Measurements from ENCODE around the gene ZFP36. TPM values are rescaled to one million over a fixed set of nuclear protein-coding genes. Genes with fewer than 3 reads are reported as not detected.
A peak's percentile ranks its signal among the peaks of the same experiment; 100 is the strongest.

Gene ZFP36
- polyA plus RNA-seq, 1 donor = 36.5 TPM

DNA sequence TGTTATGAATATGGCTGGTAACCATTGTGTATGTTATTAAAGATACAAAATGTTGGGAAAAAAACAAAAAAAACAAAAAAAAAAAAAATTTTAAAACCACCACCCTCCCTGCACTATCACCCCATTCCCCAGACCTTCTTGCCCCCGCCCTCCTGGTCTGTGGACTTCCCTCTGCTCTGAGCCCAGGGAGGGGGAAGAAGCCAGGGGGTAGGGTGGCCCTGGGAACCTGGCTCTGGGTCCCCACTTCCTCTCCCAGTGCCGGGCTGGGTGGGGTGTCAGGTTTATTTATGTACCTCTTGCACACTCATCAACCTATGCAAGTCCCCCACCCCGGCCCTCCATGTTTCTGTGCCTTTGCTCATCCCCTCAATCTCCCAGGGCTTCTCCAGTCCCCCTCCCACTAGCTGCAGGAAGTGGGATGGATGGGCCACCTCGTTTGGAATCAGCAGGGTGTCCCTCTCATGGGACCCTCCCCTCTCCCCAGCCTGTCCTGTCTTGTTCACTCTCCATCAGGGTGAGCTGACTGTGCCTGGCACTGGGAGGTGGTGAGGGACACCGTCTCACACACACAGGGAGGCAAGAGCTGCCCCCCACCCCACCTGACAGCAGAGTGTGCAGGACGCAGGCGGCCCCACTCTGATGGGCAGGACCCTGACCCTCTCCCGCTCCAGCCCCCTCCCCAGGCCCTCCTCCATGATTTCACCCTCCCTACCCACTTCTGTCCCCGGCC, 21.6 kb upstream of the ZFP36 start:
- DNase-seq (ENCODE audit: low read depth) = no peak

DNA sequence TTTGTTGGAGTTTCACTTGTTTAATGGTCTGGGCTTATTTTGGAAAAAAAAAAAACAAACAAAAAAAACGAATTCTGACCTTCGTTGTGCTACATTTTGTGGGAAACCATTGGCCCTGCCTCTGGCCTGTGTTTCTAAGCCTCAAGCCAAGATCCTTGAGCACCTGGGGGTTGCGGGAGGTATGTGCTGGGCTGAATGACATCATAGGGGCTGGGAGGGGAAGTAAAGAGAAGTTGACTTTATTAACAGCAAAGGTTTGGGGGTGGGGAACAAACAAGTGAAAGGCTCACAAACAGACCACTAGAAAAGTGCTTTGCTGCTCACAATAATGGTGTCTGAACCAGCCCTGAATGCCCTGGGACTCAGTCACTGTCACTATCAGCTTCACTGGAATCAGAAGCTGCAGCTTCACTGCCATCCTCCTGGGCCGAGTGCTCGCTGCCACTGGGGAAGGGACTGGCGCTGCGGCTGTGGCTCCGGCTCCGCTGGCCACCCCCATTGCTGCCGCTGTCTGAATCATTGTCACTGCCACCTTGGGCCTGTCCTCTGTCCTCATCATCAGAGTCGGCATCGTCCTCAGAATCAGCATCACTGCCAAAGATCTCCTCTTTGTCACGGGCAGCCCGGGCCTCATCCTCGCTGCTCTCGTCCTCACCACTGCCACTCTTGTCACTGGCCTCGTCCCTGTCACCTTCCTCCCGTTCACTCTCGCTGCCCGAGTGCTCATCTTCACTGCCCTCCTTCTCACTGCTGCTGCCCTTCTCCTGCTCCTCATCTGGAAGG, 20.8 kb upstream of the ZFP36 start:
- no peak for DNase-seq (ENCODE audit: low read depth)

DNA sequence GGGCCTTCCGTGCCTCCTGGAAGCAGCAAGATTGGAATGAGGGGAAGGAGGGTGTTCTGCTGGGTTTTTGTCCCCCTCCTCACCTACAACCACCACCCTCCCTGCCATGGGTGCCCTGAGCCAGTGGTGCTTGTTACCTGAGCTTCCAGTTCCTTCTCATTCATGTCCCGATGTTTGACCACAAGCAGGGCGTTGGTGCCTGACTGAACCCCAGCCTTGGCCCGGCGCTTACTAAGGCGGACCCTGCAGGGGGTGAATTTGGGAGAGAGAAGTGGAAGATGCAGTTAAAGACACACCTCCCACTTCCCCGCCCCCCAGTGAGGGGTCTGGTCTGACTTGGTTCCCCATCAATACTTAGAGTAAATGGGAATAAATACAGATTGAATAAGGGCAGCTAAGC, 20.1 kb upstream of the ZFP36 start:
- no peak for DNase-seq (ENCODE audit: low read depth)

DNA sequence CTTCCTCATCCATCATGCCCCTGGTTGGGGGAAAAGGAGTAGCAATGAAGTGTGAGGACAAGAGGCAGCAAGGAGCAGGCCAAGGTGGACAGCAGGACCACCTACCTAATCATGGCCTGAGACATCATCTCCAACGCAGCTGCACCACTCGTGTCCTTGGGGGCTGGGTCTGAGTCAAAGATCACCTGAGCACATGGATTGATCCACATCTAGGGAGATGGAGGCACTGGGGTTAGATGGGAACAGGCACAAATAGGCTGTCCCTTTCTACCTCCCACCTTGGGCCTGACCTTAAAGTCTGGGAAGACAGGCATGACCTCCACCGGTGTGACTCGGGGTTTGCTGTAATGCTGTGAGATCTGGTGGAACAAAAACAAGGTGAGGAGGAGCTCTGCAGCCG, 18.0 kb upstream of the ZFP36 start:
- no peak for DNase-seq (ENCODE audit: low read depth)

DNA sequence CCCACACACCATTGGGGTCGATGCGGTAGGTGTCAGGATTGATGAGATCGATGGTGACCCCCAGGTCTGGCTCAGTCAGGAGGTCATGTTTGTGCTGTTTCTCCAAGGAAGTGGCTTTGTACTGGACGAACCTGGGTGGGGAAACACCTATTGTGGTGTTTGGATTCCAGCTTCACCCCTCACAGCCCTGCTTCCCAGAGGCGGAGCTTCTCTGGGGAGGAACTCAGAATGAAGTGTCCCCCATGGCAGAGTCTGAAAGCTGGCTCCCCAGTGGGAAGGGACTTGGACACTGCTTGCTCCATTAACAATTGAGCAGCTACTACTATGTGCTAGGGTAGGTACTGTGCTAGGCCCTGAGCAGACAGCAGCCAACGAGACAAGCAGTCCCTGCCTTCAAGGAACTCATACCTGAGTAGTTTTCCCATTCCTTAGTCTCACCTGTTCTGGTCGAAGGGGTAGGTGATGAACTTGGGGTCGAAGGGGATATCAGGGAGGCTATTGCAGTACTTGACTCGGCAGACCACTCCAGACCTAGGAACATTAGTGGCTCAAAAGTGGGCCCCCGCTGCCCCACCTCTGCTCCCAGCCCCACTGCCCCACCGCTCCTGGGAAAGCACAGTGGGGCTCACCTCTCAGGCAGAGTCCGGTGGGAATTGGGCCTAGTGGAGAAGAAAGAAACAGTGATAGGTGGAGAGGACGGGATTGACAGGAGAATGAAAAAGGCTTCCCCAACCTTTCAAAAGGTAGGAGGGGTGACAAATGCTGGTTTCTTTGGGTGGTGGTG, 16.8 kb upstream of the ZFP36 start:
- DNase-seq (ENCODE audit: low read depth) = no peak

DNA sequence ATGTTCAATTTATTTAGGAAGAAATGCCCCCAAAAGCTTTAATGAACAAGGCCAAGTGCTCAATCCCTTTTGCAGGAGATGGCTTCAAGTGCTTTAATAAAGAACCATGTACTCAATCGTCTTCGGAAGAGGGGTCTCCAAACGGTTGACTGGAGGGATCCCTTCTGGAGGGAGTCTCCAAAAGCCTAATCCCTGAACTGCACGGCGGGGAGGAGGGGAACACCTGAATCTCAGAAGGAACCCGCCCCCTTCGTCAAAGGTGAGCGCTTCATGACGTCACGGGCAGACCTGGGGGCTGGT, 16.2 kb upstream of the ZFP36 start:
- DNase-seq (ENCODE audit: low read depth) = no peak

DNA sequence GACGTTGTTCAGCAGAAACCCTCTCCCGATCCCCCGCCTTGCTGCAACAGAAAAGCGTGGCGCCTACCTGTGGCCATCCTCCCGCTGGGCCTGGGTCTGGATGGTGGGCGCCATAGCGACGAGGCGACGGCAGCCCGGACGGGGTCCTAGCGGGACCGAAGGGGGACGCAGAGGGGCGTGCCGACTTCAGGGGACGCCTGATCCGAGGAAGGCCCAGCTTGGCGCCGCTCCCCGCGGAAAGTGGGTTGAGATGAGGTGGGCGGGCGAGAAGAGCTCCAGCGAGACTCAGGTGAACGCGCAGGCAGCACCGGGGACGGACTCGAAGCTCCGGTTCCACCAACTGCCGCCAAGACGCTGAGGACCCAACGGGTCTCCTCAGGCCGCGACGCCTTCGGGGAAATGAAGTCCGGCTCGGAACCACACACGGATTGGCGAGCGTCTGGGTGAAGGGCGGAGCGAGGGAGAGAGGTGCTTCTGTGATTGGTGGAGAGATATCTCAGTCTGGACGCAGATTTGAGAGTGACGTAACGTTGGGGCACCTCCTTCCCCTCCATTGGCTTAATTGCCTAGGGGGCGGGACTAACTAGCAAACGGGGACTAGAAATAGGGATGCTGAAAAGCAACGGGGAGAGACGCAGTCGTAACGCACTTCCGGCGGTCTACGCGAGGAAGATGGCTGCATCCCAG, 15.8 kb upstream of the ZFP36 start, which contains the start of the genes MED29 and PAF1:
Gene MED29 (plus strand): TSS at position 628 of the 687 bp plus-strand sequence. CDS start 45 bp downstream, at position 673.
Gene PAF1 (minus strand): TSS at position 356 of the 687 bp plus-strand sequence. CDS start 242 bp downstream, at position 114.
- DNase-seq (ENCODE audit: low read depth) = peak; percentile 100

DNA sequence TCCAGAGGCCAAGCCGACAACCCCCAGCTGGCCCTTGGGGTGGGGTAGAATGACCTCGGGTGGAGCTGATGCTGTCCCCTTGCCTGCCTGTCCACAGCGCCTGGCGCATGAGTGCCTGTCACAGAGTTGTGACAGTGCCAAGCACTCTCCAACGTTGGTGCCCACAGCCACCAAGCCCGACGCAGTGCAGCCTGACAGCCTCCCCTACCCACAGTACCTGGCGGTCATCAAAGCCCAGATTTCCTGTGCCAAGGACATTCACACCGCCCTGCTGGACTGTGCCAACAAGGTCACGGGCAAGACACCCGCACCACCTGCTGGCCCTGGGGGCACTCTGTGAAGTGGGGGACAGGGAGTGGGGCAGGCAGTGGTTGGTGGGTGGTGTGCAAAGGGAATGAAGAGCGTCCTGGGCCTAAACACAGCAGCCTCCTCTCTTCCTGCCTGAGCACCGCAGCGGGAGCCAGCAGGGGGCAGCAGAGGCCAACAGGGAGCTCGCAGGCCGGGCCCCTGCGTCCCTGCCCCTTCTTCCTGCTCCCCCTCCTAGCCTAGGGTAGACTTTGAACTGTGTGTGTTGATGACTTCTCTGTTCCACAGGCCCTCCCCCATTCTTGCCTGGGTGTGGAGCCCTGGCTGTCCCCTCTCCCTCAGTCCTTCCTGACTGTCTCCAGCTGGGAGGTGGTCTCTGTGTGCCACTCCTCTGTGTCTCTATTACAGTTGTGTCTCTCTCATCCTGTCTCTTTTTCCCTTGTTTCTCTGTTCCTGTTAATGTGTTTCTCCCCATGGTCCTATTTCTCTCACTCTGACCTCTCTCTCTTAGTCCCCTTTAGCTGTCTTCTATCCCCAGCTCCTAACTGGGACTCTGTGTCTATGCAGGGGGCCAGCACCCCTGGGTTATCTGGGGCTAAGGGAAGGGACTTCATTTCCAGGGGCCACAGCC, 9.0 kb upstream of the ZFP36 start:
- no peak for DNase-seq (ENCODE audit: low read depth)

DNA sequence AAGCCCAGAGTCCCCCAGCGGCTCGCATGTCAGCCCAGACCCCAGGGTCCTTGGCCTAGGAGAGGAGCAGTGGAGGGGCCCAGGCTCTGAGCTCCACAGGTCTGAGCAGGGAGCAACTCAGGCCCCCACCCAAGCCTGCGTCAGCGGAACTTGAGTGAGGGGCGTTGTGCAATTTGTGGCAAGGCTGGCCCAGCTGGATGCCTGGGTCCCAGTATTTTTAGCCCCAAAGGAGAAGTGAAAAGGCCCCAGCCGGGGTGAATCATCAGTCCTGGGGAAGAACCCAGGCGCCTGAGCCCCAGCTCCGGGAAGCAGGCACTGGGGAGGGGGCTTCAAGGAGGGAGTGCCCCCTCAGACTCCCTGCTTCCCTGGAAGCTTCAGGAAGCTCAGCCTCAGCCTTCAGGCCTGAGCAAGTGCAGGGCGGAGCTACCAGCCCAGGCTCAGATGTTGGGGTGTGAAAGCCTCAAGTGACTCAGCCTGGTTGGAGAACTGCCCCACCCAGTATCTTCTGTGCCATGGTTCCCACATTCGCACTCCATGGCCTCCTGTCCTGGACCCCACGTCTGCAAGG, 8.3 kb upstream of the ZFP36 start:
- no peak for DNase-seq (ENCODE audit: low read depth)

DNA sequence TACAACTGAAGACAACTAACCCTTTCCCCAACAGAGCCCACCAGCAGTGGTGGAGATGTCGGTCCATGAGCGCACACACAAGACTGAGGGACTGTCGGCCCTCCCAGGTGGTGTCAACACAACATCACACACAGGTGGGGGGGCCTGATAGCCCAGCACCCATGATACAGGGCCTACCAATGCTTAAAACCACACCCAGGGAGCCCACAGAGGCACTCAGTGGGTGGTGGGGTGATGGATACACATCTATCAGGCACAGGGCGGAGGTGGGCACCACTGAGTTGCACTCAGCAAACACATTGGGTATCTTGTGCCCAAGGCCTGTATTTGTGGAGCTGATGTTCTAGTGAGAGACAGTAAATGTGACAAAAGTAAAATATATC, 7.0 kb upstream of the ZFP36 start:
- DNase-seq (ENCODE audit: low read depth) = no peak

DNA sequence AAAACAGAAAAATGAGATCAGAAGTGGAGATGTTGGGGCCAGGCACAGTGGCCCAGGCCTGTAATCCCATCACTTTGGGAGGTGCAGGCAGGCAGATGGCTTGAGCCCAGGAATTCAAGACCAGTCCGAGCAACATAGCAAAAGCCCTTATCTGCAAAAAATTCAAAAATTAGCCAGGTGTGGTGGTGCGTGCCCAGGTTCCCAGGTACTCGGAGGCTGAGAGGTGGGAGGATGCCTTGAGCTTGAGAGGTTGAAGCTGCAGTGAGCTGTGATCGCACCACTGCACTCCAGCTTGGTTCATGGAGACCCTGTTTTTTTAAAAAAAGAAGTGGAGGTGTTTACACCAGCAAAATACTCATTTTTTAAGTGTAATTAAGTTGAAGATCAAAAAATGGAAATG, 6.6 kb upstream of the ZFP36 start:
- no peak for DNase-seq (ENCODE audit: low read depth)

DNA sequence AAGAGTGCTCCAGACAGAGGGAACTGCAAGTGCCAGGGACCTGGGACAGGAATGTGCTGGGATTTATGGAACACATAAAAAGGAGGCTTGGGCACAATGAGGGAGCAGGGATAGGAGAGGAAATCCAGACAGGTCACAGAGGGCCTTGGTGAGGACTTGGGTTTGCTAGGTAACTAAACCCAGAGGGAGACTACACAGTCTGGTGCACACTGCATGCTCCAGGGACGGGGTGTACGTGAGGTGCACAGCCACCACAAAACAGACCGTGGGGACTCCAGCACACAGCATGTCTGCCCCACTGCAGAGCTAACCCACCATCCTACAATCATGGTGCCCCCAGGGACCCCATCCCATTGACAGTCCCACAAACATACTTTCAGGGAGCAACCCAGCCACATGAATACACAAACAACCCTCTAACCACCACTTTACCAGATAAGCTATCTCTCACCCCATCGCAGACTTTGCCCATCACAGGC, 5.5 kb upstream of the ZFP36 start:
- DNase-seq (ENCODE audit: low read depth) = no peak

DNA sequence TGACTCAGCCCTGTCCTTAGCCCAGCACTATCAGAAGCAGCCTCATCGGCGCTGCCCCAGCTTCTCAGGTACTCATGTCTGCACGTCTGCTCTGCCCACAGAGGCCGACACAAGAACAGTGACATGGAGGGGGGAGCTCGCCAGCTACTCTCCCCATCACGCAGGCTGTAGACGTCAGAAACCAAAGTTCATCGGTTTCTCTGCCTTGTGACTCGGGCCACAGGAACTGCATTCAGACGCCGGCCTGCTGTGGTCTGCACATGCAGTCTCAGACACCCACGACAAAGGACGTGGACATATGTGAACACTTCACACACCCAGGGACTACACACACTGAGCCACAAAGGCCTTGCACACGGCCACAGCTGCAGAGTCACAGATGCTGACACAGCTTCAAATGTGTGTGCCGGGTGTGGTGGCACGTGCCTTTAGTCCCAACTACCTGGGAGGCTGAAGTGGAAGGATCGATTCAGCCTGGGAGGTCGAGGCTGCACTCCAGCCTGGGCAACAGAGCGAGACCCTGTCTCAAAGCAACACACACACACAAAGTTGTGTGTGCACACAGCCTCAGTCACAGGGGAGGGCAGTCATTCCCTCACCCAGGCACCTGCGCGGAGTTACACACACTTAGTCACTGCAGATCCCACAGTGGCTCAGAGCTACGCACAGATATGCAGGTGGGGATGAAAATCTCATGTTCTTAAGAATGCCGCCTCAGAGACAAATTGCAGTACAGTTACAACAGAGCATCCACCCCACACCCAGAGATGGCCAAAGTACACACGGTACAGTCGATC, 4.9 kb upstream of the ZFP36 start:
- DNase-seq (ENCODE audit: low read depth) = no peak

DNA sequence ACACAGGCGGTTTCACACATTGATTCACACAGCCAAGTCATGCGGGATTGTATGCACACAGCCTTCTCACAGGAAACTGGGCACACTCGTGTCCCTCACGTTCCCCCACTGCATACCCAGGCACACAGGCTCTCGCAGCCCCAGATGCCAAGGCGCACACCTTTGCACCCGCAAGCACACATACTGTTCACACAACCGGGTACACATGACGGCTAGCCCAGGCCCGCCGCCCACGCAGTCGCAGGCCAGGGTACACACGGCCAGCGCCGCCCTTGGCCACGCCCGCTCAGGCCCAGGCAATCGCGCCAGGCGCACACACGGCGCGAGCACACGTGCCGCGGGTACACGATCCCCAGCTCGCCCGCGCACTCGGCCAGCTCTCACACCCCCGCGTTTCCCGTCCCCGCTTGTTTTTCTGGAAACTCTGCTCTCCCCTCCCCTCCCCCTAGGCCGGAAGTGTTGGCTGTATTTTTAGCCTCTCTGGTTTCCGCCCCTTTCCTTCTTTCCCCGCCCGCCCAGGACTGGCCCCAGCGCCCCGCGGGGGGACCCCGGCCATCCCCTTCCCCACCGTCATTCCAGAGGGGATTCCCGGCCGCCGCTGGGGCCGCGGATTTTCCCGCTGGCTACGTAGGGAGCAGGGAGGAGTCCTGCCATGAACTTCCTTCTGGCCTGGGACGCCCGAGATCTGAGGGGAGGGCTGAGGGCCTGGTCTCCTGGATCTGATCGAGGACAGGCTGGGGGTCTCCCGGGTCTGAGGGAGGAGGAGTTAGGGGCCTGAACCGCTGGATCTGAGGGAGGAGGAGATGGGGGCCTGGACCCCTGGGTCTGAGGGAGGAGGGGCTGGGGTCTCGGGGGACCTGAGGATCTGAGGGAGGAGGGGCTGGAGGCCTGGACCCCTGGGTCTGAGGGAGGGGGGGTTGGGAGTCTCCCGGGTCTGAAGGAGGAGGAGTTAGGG, 4.0 kb upstream of the ZFP36 start:
- peak; percentile 84 for DNase-seq (ENCODE audit: low read depth)

DNA sequence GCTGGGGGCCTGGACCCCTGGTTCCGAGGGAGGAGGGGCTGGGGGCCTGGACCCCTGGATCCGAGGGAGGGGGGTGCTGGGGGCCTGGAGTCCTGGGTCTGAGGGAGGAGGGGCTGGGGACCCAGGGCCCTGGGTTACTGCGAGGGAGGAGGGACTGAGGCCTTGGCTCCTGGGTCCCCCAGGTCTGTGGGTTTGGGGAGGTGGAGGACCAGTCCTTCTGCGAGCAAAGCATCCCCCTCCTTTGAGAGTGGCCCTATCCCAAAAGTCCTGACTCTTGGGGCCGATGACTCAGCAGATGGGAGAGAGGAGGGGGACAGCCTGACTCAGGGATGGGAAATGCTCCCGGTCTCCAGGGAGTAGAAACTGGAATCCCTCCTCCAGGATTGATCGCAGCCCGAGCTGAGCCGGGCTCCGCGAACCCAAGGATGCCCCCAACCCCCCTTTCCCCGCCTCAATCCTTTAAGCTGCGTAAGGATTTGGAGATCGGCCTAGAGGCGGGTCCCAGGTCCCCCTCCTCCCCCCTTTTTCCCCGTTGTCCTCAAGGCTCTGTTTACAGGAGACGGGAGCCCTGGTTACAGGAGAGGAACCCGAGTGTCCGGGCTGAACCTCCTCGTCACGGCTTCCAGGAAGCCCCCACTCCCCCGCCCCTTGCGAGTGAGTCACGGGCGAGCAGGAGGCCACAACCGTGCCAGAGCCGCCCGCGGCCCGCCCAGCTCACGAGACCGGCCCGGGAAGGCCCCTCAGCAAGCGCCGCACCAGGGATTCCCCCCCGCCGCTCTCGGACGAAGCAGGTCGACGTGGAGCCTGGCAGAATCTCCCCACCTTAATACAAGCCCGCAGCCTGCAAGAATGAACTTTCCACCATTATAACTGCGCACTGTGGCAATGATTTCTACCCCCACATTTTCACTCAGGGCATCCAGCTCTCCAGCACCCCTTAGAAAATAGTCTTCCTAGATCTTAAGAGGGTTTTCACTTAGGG, 3.0 kb upstream of the ZFP36 start:
- peak; percentile 92 for DNase-seq (ENCODE audit: low read depth)

DNA sequence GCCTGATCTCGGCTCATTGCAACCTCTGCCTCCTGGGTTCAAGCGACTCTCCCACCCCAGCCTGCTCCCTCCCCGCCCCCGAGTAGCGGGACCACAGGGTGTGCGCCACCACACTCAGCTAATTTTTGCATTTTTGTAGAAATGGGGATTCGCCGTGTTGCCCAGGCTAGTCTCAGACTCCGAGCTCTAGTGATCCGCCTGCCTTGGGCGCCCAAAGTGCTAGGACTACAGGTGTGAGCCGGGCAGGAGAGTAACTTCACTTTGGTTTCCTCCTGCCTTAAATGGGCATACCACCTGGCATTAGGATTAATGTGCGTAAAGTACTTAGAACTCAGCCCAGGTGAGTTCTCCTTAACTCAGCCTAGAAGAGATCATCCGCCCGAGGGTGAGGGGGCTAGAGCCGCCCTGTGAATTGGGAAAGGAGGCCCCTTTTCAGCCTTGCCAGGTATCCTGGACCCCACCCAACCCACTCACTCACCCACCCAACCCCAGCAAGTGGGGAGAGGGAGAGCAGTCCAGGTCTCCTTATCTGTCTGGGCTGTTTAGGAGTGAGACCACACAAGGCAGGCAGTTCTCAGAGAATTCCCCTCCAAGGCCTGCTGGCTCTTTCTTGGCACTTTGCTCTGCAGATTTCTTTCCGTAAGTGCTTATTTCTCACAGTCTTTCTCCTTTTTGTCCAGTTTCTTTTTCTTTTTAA, 1.2 kb upstream of the ZFP36 start:
- DNase-seq (ENCODE audit: low read depth) = no peak
